Mesenchymal stem cell (in vitro differentiated cells and primary cell): Measurements from ENCODE around the gene PIEZO1.

Experiments
- DNase-seq: peaks from one replicate; pipeline ENCODE4 v3.0.0-alpha.2; 2013
- H2AFZ ChIP-seq: one replicate; pipeline ENCODE4 v1.6.1; 2013; ENCODE audit warnings: low read depth, mild to moderate bottlenecking, control low read depth, inconsistent platforms, low read length, moderate library complexity
- H2AK5ac ChIP-seq: 2 replicates; pipeline ENCODE4 v1.6.1; 2013; ENCODE audit warnings: low read length, moderate library complexity, mild to moderate bottlenecking, inconsistent platforms; ENCODE audit not compliant: severe bottlenecking
- H2BK120ac ChIP-seq: one replicate; pipeline ENCODE4 v1.6.1; 2013; ENCODE audit warnings: low read depth, mild to moderate bottlenecking, inconsistent platforms, low read length, moderate library complexity
- H2BK12ac ChIP-seq, 2 experiments: one replicate each; pipeline ENCODE4 v1.6.1; 2013; ENCODE audit warnings: inconsistent platforms in 2 of 2, low read length in 2 of 2, mild to moderate bottlenecking in 2 of 2, moderate library complexity in 2 of 2, control low read depth in 1 of 2
- H2BK15ac ChIP-seq: one replicate; pipeline ENCODE4 v1.6.1; 2013; ENCODE audit warnings: mild to moderate bottlenecking, low read depth, inconsistent platforms; ENCODE audit not compliant: poor library complexity, severe bottlenecking
- H2BK5ac ChIP-seq: 2 replicates; pipeline ENCODE4 v1.6.1; 2013; ENCODE audit warnings: low read depth, mild to moderate bottlenecking, low read length, control low read depth, inconsistent platforms; ENCODE audit not compliant: poor library complexity, severe bottlenecking
- H3K14ac ChIP-seq, 2 experiments: one replicate each; pipeline ENCODE4 v1.6.1; 2013; ENCODE audit warnings: inconsistent platforms in 2 of 2, low read length in 2 of 2, control low read depth in 1 of 2, mild to moderate bottlenecking in 1 of 2, moderate library complexity in 1 of 2
- H3K18ac ChIP-seq, 2 experiments: one replicate each; pipeline ENCODE4 v1.6.1; 2013; ENCODE audit warnings: inconsistent platforms in 2 of 2, low read length in 2 of 2, control low read depth in 1 of 2, low read depth in 1 of 2, mild to moderate bottlenecking in 1 of 2
- H3K23ac ChIP-seq, 2 experiments: one replicate each; pipeline ENCODE4 v1.6.1; 2013; ENCODE audit warnings: inconsistent platforms in 2 of 2, low read length in 2 of 2, mild to moderate bottlenecking in 2 of 2, moderate library complexity in 2 of 2, control low read depth in 1 of 2
- H3K27ac ChIP-seq: 2 replicates; pipeline ENCODE4 v1.5.1; 2013; ENCODE audit warnings: mild to moderate bottlenecking, moderate library complexity, low read length, control low read depth, inconsistent platforms; ENCODE audit not compliant: poor library complexity, severe bottlenecking
- H3K27me3 ChIP-seq, 2 experiments: 2 replicates each; pipeline versions ENCODE4 v1.6.1 to v1.7.0; 2013; ENCODE audit warnings: low read length in 2 of 2, mild to moderate bottlenecking in 2 of 2, moderate library complexity in 2 of 2, control low read depth in 1 of 2, inconsistent platforms in 1 of 2; ENCODE audit not compliant: control insufficient read depth in 1 of 2, insufficient read depth in 1 of 2
- H3K36me3 ChIP-seq, 2 experiments: 2 replicates each; pipeline versions ENCODE4 v1.6.1 to v1.7.0; 2013; ENCODE audit warnings: low read length in 2 of 2, control low read depth in 1 of 2, inconsistent platforms in 1 of 2, low read depth in 1 of 2, mild to moderate bottlenecking in 1 of 2; ENCODE audit not compliant: insufficient read depth in 2 of 2, control insufficient read depth in 1 of 2
- H3K4ac ChIP-seq, 2 experiments: one replicate each; pipeline ENCODE4 v1.6.1; 2013; ENCODE audit warnings: inconsistent platforms in 2 of 2, low read length in 2 of 2, mild to moderate bottlenecking in 2 of 2, moderate library complexity in 2 of 2, control low read depth in 1 of 2, low read depth in 1 of 2
- H3K4me1 ChIP-seq: 2 replicates; pipeline ENCODE4 v1.6.1; 2013; ENCODE audit warnings: low read depth, low read length, control low read depth; ENCODE audit not compliant: control insufficient read depth, insufficient read depth
- H3K4me2 ChIP-seq: 2 replicates; pipeline ENCODE4 v1.6.1; 2013; ENCODE audit warnings: low read length, mild to moderate bottlenecking, inconsistent platforms; ENCODE audit not compliant: poor library complexity, severe bottlenecking
- H3K4me3 ChIP-seq, 2 experiments: 2 replicates each; pipeline versions ENCODE4 v1.5.1 to v1.7.0; 2013; ENCODE audit warnings: low read length in 2 of 2, mild to moderate bottlenecking in 2 of 2, control low read depth in 1 of 2, low read depth in 1 of 2; ENCODE audit not compliant: insufficient read depth in 1 of 2
- H3K79me1 ChIP-seq: replicated peaks from 2 replicates; pipeline ENCODE4 v1.6.1; 2013; ENCODE audit warnings: mild to moderate bottlenecking, control low read depth, low read length, inconsistent platforms; ENCODE audit not compliant: poor library complexity, severe bottlenecking
- H3K9ac ChIP-seq: 2 replicates; pipeline ENCODE4 v1.7.0; 2013; ENCODE audit warnings: mild to moderate bottlenecking, low read length, moderate library complexity
- H3K9me3 ChIP-seq: 2 replicates; pipeline ENCODE4 v1.7.0; 2013; ENCODE audit warnings: mild to moderate bottlenecking, low read length; ENCODE audit not compliant: control insufficient read depth
- H4K8ac ChIP-seq: one replicate; pipeline ENCODE4 v1.6.1; 2013; ENCODE audit warnings: inconsistent platforms, mild to moderate bottlenecking, low read length, moderate library complexity
- H4K91ac ChIP-seq: one replicate; pipeline ENCODE4 v1.6.1; 2013; ENCODE audit warnings: mild to moderate bottlenecking, low read length, inconsistent platforms
- WGBS: methylation state at CpG from one replicate; pipeline ENCODE4 v1.1.7; 2013; ENCODE audit warnings: mixed read lengths; 5-methylcytosine and 5-hydroxymethylcytosine counted together

Gene PIEZO1

GRCh38 chr16:88710556-88710955 lies 74.5 kb downstream of the PIEZO1 start:
- Histone ChIP-seq H3K18ac (no peak overlapping the region), H3K36me3 (peaks cover 24 to 60% of the 10 kb centered on the region in 2 experiments), H3K4ac (no peak overlapping the region), H2AFZ (no peak overlapping the region), H4K91ac (no peak overlapping the region), H3K27me3 (no peaks in the 10 kb centered on the region), H3K14ac (no peak overlapping the region), H3K4me1 (peaks cover 15% of the 10 kb centered on the region), H3K23ac (no peak overlapping the region), H3K79me1 (peaks cover 38% of the 10 kb centered on the region), H3K9ac (no peak overlapping the region), H2BK120ac (no peak overlapping the region), H3K27ac (no peak overlapping the region), H2AK5ac (no peak overlapping the region), H2BK12ac (no peak overlapping the region), H3K4me3 (no peak overlapping the region), H3K4me2 (no peak overlapping the region), H3K9me3 (no peaks in the 10 kb centered on the region), H2BK5ac (no peak overlapping the region), H4K8ac (no peak overlapping the region), H2BK15ac (no peak overlapping the region)
- WGBS = 89% methylated on average over 15 of the region's 16 CpGs
- DNase-seq = no peak

- Histone ChIP-seq H4K91ac (no peak overlapping the region), H3K4me1 (peaks cover 27% of the 10 kb centered on the region), H3K23ac (no peak overlapping the region), H3K9ac (peak overlapping the region; percentile 93), H3K27me3 (no peaks in the 10 kb centered on the region), H3K27ac (peak overlapping the region; percentile 8), H2AFZ (no peak overlapping the region), H3K4me2 (peak overlapping the region; percentile 57), H3K79me1 (peaks cover 45% of the 10 kb centered on the region), H2BK120ac (peak overlapping the region; percentile 39), H3K4ac (peak overlapping the region; percentile 54 to 75), H2BK12ac (no peak overlapping the region), H3K14ac (no peak overlapping the region), H3K9me3 (no peaks in the 10 kb centered on the region), H2BK15ac (no peak overlapping the region), H3K18ac (no peak overlapping the region), H3K4me3 (peak overlapping the region; percentile 95 to 99), H4K8ac (no peak overlapping the region), H3K36me3 (peaks cover 0 to 49% of the 10 kb centered on the region in 2 experiments), H2AK5ac (no peak overlapping the region), H2BK5ac (no peak overlapping the region)
- DNase-seq = peak; percentile 5
- 45% methylated on average over 13 of the region's 17 CpGs for WGBS
Observed at GRCh38 chr16:88706965-88707826, 77.8 kb downstream of the PIEZO1 start.

GRCh38 chr16:88706229-88706964 lies 78.6 kb downstream of the PIEZO1 start, which contains the start of the genes CTU2 and RNF166:
CTU2 (plus strand) TSS chr16:88706503; CDS start chr16:88706531, 28 bp downstream.
RNF166 (minus strand) TSS chr16:88706408; CDS start chr16:88706325, 83 bp downstream.
- Histone ChIP-seq H3K9ac (peak within 1 kb of the TSS; percentile 93), H2AFZ (peak within 1 kb of the TSS; percentile 90), H2BK120ac (peak within 1 kb of the TSS; percentile 39), H3K79me1 (peaks cover 45% of the 10 kb centered on the region), H3K9me3 (no peaks in the 10 kb centered on the region), H3K27me3 (no peaks in the 10 kb centered on the region), H2BK5ac (no peak within 1 kb of the TSS), H3K18ac (peak within 1 kb of the TSS; percentile 74 to 76), H3K27ac (peak within 1 kb of the TSS; percentile 8), H4K91ac (peak within 1 kb of the TSS; percentile 46), H4K8ac (peak within 1 kb of the TSS; percentile 91), H3K14ac (peak within 1 kb of the TSS in 1 of 2 experiments; percentile 62), H3K4me2 (peak within 1 kb of the TSS; percentile 89), H2BK15ac (peak within 1 kb of the TSS; percentile 81), H3K23ac (peak within 1 kb of the TSS in 1 of 2 experiments; percentile 80), H2AK5ac (no peak within 1 kb of the TSS), H3K4me1 (peaks cover 31% of the 10 kb centered on the region), H3K4me3 (peak within 1 kb of the TSS; percentile 95 to 99), H3K36me3 (peaks cover 0 to 48% of the 10 kb centered on the region in 2 experiments), H3K4ac (peak within 1 kb of the TSS; percentile 54 to 75), H2BK12ac (no peak within 1 kb of the TSS)
- DNase-seq = peak; percentile 88
- WGBS = under 1% methylated on average over 62 of the region's 86 CpGs
